Measurements from ENCODE around the gene PCGF2.

DNA sequence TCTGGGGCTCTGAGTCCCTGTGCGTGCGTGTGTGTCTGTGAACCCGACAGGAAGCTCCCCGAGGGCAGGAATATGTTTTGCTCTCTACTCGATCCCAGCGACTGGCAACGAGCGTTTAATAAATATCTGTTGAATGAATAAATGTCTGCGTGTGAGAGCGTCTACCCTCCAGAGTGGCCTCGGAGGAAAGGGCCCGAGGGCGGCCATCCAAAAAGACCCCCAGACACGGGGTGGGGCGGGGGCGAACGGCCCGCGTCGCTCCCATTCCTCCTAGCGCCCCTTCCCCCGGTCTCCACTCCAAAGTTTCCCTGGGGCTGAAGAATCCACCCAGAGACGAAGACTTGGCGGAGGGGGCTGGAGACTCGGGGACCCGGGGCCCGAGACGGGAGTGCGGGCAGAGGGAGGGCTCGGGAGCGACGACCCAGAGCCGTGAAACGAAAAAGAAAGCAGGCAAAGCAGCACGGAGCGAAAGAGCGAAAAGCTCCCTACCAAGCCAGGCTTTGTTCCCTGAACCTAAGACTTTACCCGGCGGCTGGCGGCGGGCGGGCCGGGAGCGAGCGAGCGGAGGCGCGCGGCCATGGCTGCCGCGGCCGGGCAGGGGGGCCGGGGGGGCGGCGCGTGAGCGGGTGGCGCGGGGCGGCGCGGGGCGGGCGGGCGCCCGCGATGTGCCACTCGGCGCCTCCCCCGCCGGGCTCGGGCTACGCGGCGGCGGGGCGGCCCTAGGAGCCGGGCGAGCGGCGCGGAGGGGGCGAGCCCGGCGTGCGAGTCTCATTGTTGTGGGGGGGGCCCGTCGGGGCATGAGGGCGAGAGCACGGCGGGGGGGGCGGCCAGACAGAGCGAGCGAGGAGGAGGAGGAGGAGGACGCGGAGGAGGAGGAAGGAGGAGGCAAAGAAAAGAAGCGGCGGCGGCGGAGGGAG, 43.3 kb downstream of the PCGF2 start, which contains the start of gene MLLT6:
- TF ChIP-seq, protein P1, sequence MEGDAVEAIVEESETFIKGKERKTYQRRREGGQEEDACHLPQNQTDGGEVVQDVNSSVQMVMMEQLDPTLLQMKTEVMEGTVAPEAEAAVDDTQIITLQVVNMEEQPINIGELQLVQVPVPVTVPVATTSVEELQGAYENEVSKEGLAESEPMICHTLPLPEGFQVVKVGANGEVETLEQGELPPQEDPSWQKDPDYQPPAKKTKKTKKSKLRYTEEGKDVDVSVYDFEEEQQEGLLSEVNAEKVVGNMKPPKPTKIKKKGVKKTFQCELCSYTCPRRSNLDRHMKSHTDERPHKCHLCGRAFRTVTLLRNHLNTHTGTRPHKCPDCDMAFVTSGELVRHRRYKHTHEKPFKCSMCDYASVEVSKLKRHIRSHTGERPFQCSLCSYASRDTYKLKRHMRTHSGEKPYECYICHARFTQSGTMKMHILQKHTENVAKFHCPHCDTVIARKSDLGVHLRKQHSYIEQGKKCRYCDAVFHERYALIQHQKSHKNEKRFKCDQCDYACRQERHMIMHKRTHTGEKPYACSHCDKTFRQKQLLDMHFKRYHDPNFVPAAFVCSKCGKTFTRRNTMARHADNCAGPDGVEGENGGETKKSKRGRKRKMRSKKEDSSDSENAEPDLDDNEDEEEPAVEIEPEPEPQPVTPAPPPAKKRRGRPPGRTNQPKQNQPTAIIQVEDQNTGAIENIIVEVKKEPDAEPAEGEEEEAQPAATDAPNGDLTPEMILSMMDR (IDR thresholded peaks at IDR 0.05; ENCODE audit: poor library complexity, severe bottlenecking) = no peak
- TF ChIP-seq EZH2 (IDR thresholded peaks at IDR 0.05; ENCODE audit: borderline replicate concordance, insufficient read depth, low read length, poor library complexity, severe bottlenecking) (no peak), RAD21 (conservative IDR thresholded peaks at IDR 0.05) (no peak), POLR2AphosphoS5 (IDR thresholded peaks at IDR 0.05) (no peak), EP300 (conservative IDR thresholded peaks at IDR 0.05; ENCODE audit: poor library complexity, severe bottlenecking) (no peak), TAF1 (IDR thresholded peaks at IDR 0.05; ENCODE audit: low read depth) (no peak), SMC3 (conservative IDR thresholded peaks at IDR 0.05; ENCODE audit: poor library complexity) (no peak)

Measured in neural cell (in vitro differentiated cells).